ENCODE results near the gene C14orf180. TPM values are rescaled to one million over a fixed set of nuclear protein-coding genes. Genes with fewer than 3 reads are reported as not detected.
"Not testable (repeated sequence)": the region's sequence is repeated elsewhere in the genome, so short reads cannot be mapped to it uniquely, and the experiment has no call there.

C14orf180 gene
- total RNA-seq, 5 donors from 2014 or later (not counting 1 experiment from before 2014, with no cell fraction given) = not detected

DNA sequence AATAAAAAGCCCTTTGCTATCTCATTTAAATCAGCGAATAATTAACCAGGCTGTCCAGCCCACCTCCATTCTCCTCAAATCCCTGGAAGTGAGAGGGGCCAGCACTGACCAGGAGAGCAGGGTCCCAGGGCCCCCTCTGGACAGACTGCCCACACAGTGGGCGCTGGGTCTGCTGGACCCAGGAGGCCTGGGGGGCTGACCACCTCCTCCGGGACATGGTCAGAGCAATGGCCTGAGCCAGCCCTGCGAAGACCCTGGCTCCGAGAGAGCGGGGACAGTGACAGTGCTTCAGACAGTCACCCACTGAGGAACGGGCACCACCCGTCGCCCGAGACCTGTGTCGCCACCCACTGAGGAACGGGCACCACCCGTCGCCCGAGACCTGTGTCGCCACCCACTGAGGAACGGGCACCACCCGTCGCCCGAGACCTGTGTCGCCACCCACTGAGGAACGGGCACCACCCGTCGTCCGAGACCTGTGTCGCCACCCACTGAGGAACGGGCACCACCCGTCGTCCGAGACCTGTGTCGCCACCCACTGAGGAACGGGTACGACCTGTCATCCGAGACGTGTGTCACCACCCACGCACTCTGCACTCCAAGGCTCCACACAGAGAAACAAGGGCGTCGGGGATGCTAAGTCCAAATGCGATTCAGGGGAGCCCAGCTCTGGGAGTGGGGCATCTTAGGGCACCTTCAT lies 57.4 kb downstream of the C14orf180 start:
- CTCF ChIA-PET; H3K4me3 ChIP-seq (ENCODE audit: control insufficient read depth in 1 of 2, extremely low read depth in 1 of 2, low read length in 1 of 2); H3K27ac Mint-ChIP-seq; H3K4me3 Mint-ChIP-seq; H3K36me3 ChIP-seq (ENCODE audit: control insufficient read depth in 2 of 2, extremely low read depth in 1 of 2, insufficient read depth in 1 of 2, low read length in 1 of 2); DNase-seq; H3K9me3 Mint-ChIP-seq; H3K4me1 ChIP-seq (ENCODE audit: control insufficient read depth in 1 of 2, extremely low read depth in 1 of 2, insufficient read depth in 2 of 2, low read length in 2 of 2); H3K9me3 ChIP-seq; ATAC-seq (replicated peaks in 1 of 4); H3K36me3 Mint-ChIP-seq; POLR2A ChIA-PET; H3K27ac ChIP-seq (ENCODE audit: low read length): not testable (repeated sequence)
- Mint-ChIP-seq H3K27me3 (peaks cover 5 to 19% of the 10 kb centered on the region in 2 donors), H3K4me1 (peaks cover 0 to 12% (median 10%) of the 10 kb centered on the region in 3 donors)
- 84% methylated on average over 16 of the region's 39 CpGs for WGBS (ENCODE audit: insufficient coverage)
- H3K27me3 ChIP-seq (replicated peaks in 1 of 2; ENCODE audit: control insufficient read depth in 2 of 2, extremely low read depth in 1 of 2, insufficient read depth in 2 of 2, low read length in 1 of 2) = peaks cover 0 to 69% of the 10 kb centered on the region in 2 experiments

DNA sequence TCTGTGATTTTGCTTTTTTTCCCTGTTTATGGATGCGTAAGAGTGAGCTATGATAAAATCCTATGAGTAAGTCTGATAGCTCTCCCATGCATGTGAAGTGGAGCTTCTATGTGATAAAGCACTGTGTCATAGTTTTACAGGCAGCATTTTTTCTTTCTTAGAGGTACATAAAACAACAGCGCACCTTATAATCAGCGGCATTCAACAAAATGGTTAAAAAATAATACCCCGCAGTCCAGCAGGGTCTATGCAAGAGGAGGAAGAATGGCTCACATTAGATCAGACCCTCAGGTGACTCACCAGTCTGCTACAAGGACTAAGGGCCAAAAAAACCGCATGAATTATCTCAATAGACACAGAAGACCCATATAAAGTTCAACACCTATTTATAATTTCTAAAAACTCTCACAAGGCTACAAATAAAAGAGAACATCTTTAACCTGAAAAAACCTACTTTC lies 58.0 kb downstream of the C14orf180 start:
- no peak overlapping the region for H3K27ac ChIP-seq (ENCODE audit: low read length)

DNA sequence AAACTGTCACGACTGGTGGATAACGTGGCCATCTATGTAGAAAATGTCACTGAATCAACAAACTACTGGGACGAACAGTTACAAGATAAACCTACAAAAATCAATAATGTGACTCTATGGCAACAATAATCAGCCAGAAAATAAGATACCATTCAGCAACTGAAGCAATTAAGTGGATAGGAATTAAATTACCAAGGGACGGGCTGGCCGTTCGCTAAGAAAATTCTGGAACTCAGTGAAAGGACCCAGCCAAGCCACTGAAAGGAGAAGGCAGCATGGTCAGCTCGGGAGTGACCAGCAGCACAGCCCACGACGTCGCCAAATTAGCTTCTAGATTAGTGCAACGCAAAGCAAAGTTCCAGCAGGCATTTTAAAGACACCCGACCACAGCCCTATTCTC lies 58.6 kb downstream of the C14orf180 start:
- Mint-ChIP-seq H3K9me3 (no peaks in the 10 kb centered on the region), H3K4me1 (peaks cover 0 to 13% (median 12%) of the 10 kb centered on the region in 3 donors), H3K36me3 (no peaks in the 10 kb centered on the region), H3K27ac (no peak overlapping the region), H3K27me3 (peaks cover 5 to 19% of the 10 kb centered on the region in 2 donors), H3K4me3 (no peak overlapping the region)
- Histone ChIP-seq H3K4me1 (ENCODE audit: control insufficient read depth in 1 of 2, extremely low read depth in 1 of 2, insufficient read depth in 2 of 2, low read length in 2 of 2) (peaks cover 0 to 7% of the 10 kb centered on the region in 2 experiments), H3K9me3 (no peaks in the 10 kb centered on the region), H3K27me3 (replicated peaks in 1 of 2; ENCODE audit: control insufficient read depth in 2 of 2, extremely low read depth in 1 of 2, insufficient read depth in 2 of 2, low read length in 1 of 2) (peaks cover 0 to 68% of the 10 kb centered on the region in 2 experiments), H3K27ac (ENCODE audit: low read length) (no peak overlapping the region), H3K4me3 (ENCODE audit: control insufficient read depth in 1 of 2, extremely low read depth in 1 of 2, low read length in 1 of 2) (no peak overlapping the region), H3K36me3 (ENCODE audit: control insufficient read depth in 2 of 2, extremely low read depth in 1 of 2, insufficient read depth in 1 of 2, low read length in 1 of 2) (no peaks in the 10 kb centered on the region)
- WGBS (ENCODE audit: insufficient coverage) = 73% methylated on average over 9 of the region's 12 CpGs
- DNase-seq (no peak), ATAC-seq (replicated peaks in 1 of 4) (no peak)
- ChIA-PET POLR2A (no interaction called here), CTCF (no interaction called here)

More for the DNA sequence above, 58.0 kb downstream of the C14orf180 start:
- Mint-ChIP-seq H3K27ac (no peak overlapping the region), H3K4me1 (peaks cover 0 to 13% (median 12%) of the 10 kb centered on the region in 3 donors), H3K27me3 (peaks cover 5 to 19% of the 10 kb centered on the region in 2 donors), H3K9me3 (no peaks in the 10 kb centered on the region), H3K36me3 (no peaks in the 10 kb centered on the region), H3K4me3 (no peak overlapping the region)
- no peak overlapping the region for H3K4me3 ChIP-seq (ENCODE audit: control insufficient read depth in 1 of 2, extremely low read depth in 1 of 2, low read length in 1 of 2)
- ATAC-seq (replicated peaks in 1 of 4) (no peak), DNase-seq (no peak)
- WGBS (ENCODE audit: insufficient coverage) = 40% methylated on average over 2 of the region's 5 CpGs
- POLR2A ChIA-PET = no interaction called here
- H3K36me3 ChIP-seq (ENCODE audit: control insufficient read depth in 2 of 2, extremely low read depth in 1 of 2, insufficient read depth in 1 of 2, low read length in 1 of 2) = no peaks in the 10 kb centered on the region
- peaks cover 0 to 73% of the 10 kb centered on the region in 2 experiments for H3K27me3 ChIP-seq (replicated peaks in 1 of 2; ENCODE audit: control insufficient read depth in 2 of 2, extremely low read depth in 1 of 2, insufficient read depth in 2 of 2, low read length in 1 of 2)
- peaks cover 0 to 7% of the 10 kb centered on the region in 2 experiments for H3K4me1 ChIP-seq (ENCODE audit: control insufficient read depth in 1 of 2, extremely low read depth in 1 of 2, insufficient read depth in 2 of 2, low read length in 2 of 2)
- CTCF ChIA-PET = no interaction called here
- H3K9me3 ChIP-seq = no peaks in the 10 kb centered on the region

DNA sequence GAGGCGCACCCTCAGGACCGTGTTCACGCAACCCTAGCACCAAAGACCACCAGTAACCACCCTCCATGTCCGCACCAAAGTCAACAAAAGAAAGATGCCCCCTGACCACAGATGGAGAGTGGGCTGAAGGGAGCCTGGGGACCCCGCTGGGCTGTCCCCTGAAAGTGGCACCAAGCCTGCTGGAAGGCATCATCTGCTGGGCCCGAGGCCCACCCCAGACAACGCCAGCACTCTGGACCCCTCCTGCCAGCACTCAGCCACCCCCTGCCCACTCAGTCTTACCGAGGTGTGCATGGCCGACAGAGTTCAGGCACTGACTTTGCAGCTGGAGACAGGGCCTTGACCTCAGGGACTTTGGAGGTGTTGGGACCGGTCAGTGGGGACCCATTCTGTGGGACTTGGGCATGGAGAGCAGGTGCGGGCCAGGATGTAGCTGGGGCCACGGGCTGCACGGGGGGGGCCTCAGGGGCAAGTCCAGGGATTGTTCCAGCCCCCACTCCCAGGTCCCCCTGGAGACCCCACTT lies 59.4 kb downstream of the C14orf180 start:
- 87% methylated on average over 6 of the region's 13 CpGs for whole genome bisulfite sequencing (ENCODE audit: insufficient coverage)
- H3K9me3 ChIP-seq = no peaks in the 10 kb centered on the region
- ATAC-seq (replicated peaks in 1 of 4) = no peak
- Mint-ChIP-seq H3K27me3 (peaks cover 5 to 19% of the 10 kb centered on the region in 2 donors), H3K4me1 (peaks cover 0 to 13% (median 12%) of the 10 kb centered on the region in 3 donors), H3K27ac (no peak overlapping the region), H3K4me3 (no peak overlapping the region), H3K9me3 (no peaks in the 10 kb centered on the region), H3K36me3 (no peaks in the 10 kb centered on the region)
- H3K4me3 ChIP-seq (ENCODE audit: control insufficient read depth in 1 of 2, extremely low read depth in 1 of 2, low read length in 1 of 2) = no peak overlapping the region
- peaks cover 0 to 7% of the 10 kb centered on the region in 2 experiments for H3K4me1 ChIP-seq (ENCODE audit: control insufficient read depth in 1 of 2, extremely low read depth in 1 of 2, insufficient read depth in 2 of 2, low read length in 2 of 2)
- ChIA-PET CTCF (interaction anchor here in 1 of 2 donors (1.1 kb wide), 1 partner anchor 561 kb away, joined by 3 read pairs; no protein-coding TSS in a partner anchor), POLR2A (no interaction called here)
- DNase-seq = no peak
- H3K36me3 ChIP-seq (ENCODE audit: control insufficient read depth in 2 of 2, extremely low read depth in 1 of 2, insufficient read depth in 1 of 2, low read length in 1 of 2) = no peaks in the 10 kb centered on the region
- H3K27ac ChIP-seq (ENCODE audit: low read length) = no peak overlapping the region
- peaks cover 0 to 63% of the 10 kb centered on the region in 2 experiments for H3K27me3 ChIP-seq (replicated peaks in 1 of 2; ENCODE audit: control insufficient read depth in 2 of 2, extremely low read depth in 1 of 2, insufficient read depth in 2 of 2, low read length in 1 of 2)

DNA sequence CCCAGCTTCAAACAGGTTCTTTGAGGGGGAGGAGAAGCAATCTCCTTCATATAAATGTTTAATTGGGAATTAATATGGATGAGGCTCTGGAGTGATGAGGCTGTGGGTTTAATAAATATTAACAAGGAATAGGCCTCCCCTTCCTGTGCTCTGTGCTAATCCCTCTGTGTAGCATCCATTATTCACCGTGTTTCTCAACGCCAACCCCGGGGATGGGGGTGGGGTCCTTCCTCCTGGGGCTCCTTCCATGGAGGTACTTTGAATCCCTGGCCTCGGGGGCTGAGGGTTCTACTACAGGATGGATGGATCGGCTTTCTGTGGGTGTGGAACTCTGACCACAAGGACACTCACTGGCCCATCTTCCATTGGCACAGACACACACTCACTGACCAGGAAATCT lies 59.9 kb downstream of the C14orf180 start:
- Histone ChIP-seq H3K36me3 (ENCODE audit: control insufficient read depth in 2 of 2, extremely low read depth in 1 of 2, insufficient read depth in 1 of 2, low read length in 1 of 2) (no peaks in the 10 kb centered on the region), H3K4me3 (ENCODE audit: control insufficient read depth in 1 of 2, extremely low read depth in 1 of 2, low read length in 1 of 2) (no peak overlapping the region), H3K9me3 (no peaks in the 10 kb centered on the region), H3K4me1 (ENCODE audit: control insufficient read depth in 1 of 2, extremely low read depth in 1 of 2, insufficient read depth in 2 of 2, low read length in 2 of 2) (peaks cover 0 to 7% of the 10 kb centered on the region in 2 experiments), H3K27me3 (replicated peaks in 1 of 2; ENCODE audit: control insufficient read depth in 2 of 2, extremely low read depth in 1 of 2, insufficient read depth in 2 of 2, low read length in 1 of 2) (peaks cover 0 to 59% of the 10 kb centered on the region in 2 experiments), H3K27ac (ENCODE audit: low read length) (no peak overlapping the region)
- no peak for ATAC-seq (replicated peaks in 1 of 4)
- ChIA-PET CTCF (interaction anchor here in 1 of 2 donors (1.1 kb wide), 1 partner anchor 561 kb away, joined by 3 read pairs; no protein-coding TSS in a partner anchor), POLR2A (no interaction called here)
- no peak for DNase-seq
- Mint-ChIP-seq H3K27ac (no peak overlapping the region), H3K9me3 (no peaks in the 10 kb centered on the region), H3K27me3 (peaks cover 5 to 19% of the 10 kb centered on the region in 2 donors), H3K36me3 (no peaks in the 10 kb centered on the region), H3K4me3 (no peak overlapping the region), H3K4me1 (peaks cover 0 to 13% (median 12%) of the 10 kb centered on the region in 3 donors)
- WGBS (ENCODE audit: insufficient coverage) = no CpG with 5 or more reads among the region's 5 CpGs
